HEK293 (cell line): ENCODE data around the gene CPAMD8.

Experiments
- CTCF ChIP-seq: fragments of 450-650 bp; formaldehyde crosslinking; IDR thresholded peaks from 2 replicates; pipeline ENCODE4 v1.5.1; 2016; ENCODE audit warnings: missing biosample characterization, missing genetic modification characterization
- KLF16 ChIP-seq: fragments of 450-650 bp; formaldehyde crosslinking; IDR thresholded peaks from 2 replicates; pipeline ENCODE4 v1.5.1; 2017; ENCODE audit warnings: missing biosample characterization, missing genetic modification characterization
- OSR2 ChIP-seq: fragments of 450-650 bp; formaldehyde crosslinking; IDR thresholded peaks from 2 replicates; pipeline ENCODE4 v1.5.1; 2016; ENCODE audit warnings: missing biosample characterization, missing genetic modification characterization
- TCF7L2 ChIP-seq: IDR thresholded peaks from 2 replicates; pipeline ENCODE4 v1.6.1; 2011; ENCODE audit warnings: low read depth, mild to moderate bottlenecking, inconsistent platforms, low read length, moderate library complexity, borderline replicate concordance
- ZBTB21 ChIP-seq: fragments of 450-650 bp; formaldehyde crosslinking; IDR thresholded peaks from 2 replicates; pipeline ENCODE4 v1.5.1; 2017; ENCODE audit warnings: missing biosample characterization, missing genetic modification characterization
- ZNF138 ChIP-seq: fragments of 450-650 bp; formaldehyde crosslinking; IDR thresholded peaks from 2 replicates; pipeline ENCODE4 v1.5.1; 2016; ENCODE audit warnings: missing biosample characterization, missing genetic modification characterization, borderline replicate concordance
- ZNF274 ChIP-seq, 2 experiments: fragments of 200-500 bp in 1 of 2; fragments of 450-650 bp in 1 of 2; sonication (Bioruptor generic) in 1 of 2; formaldehyde crosslinking in 1 of 2; IDR thresholded peaks; 2 replicates each; pipeline versions ENCODE4 v1.5.1 to v1.6.1; 2014 to 2016; ENCODE audit warnings: borderline replicate concordance in 1 of 2, inconsistent platforms in 1 of 2, low read length in 1 of 2, missing biosample characterization in 1 of 2, missing genetic modification characterization in 1 of 2

GRCh38 chr19:16871871-16872270, 154.7 kb downstream of the CPAMD8 start:
- TF ChIP-seq KLF16 (tag by site-specific recombination) (no peak), CTCF (tag by site-specific recombination) (no peak), TCF7L2 (no peak), ZNF138 (tag by site-specific recombination) (no peak), ZBTB21 (tag by site-specific recombination) (no peak), OSR2 (tag by site-specific recombination) (no peak), ZNF274 (IDR thresholded peaks at IDR 0.05; ENCODE audit: low read length) (no peak), ZNF274 (tag by site-specific recombination; IDR thresholded peaks at IDR 0.05; ENCODE audit: borderline replicate concordance) (no peak)
